Measurements from ENCODE around the gene SEC11A.

The SEC11A gene

DNA sequence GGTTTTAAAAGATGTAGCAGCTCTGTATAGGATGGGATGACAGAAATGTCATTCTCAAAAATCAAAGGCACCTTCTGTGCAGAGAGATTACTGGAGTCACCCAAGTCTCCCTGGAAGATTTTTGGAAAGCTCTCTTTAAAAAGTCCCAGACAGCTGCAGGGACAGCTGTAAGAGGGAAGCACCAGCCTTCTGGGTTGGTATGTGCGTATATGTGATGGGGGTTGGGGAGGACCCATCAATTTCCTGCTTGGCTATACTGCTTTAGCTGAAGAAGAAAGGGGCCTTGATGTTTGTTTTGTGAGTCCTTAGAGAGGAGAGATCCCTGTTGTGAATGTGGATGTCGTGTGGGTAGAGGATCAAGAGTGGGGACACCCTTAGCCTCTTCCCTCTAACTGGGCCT lies 5.4 kb upstream of the SEC11A start:
- no peak for DNase-seq (ENCODE audit: insufficient read length, low spot score)
- no peak for FAIRE-seq
- no peak for TF ChIP-seq POLR2AphosphoS5 (IDR thresholded peaks at IDR 0.05; ENCODE audit: low read depth, low read length)
- no peak for TF ChIP-seq PAX5 (IDR thresholded peaks at IDR 0.05; ENCODE audit: insufficient read depth, low read length, severe bottlenecking)
- no peak for TF ChIP-seq TAF1 (IDR thresholded peaks at IDR 0.05; ENCODE audit: low read depth, low read length)
- no peak for TF ChIP-seq POLR2A (IDR thresholded peaks at IDR 0.05; ENCODE audit: low read depth, low read length)
- TF ChIP-seq POU2F2 (IDR thresholded peaks at IDR 0.05; ENCODE audit: low read depth, low read length): no peak
- no peak for TF ChIP-seq SPI1 (IDR thresholded peaks at IDR 0.05; ENCODE audit: low read depth, low read length)

GRCh38 chr15:84715441-84716035 lies 401 bp downstream of the SEC11A start:
- no peak for TF ChIP-seq POLR2AphosphoS5 (IDR thresholded peaks at IDR 0.05; ENCODE audit: low read depth, low read length)
- no peak for TF ChIP-seq TAF1 (IDR thresholded peaks at IDR 0.05; ENCODE audit: low read depth, low read length)
- no peak for TF ChIP-seq POLR2A (IDR thresholded peaks at IDR 0.05; ENCODE audit: low read depth, low read length)
- TF ChIP-seq SPI1 (IDR thresholded peaks at IDR 0.05; ENCODE audit: low read depth, low read length): no peak
- no peak for TF ChIP-seq POU2F2 (IDR thresholded peaks at IDR 0.05; ENCODE audit: low read depth, low read length)
- TF ChIP-seq PAX5 (IDR thresholded peaks at IDR 0.05; ENCODE audit: insufficient read depth, low read length, severe bottlenecking): no peak
- DNase-seq (ENCODE audit: insufficient read length, low spot score): no peak
- no peak for FAIRE-seq

GRCh38 chr15:84714821-84715220 lies 1.1 kb downstream of the SEC11A start:
- DNase-seq (ENCODE audit: insufficient read length, low spot score) (no peak), FAIRE-seq (no peak)
- no peak for TF ChIP-seq POU2F2 (IDR thresholded peaks at IDR 0.05; ENCODE audit: low read depth, low read length)
- TF ChIP-seq POLR2A (IDR thresholded peaks at IDR 0.05; ENCODE audit: low read depth, low read length): no peak
- TF ChIP-seq POLR2AphosphoS5 (IDR thresholded peaks at IDR 0.05; ENCODE audit: low read depth, low read length): no peak
- TF ChIP-seq SPI1 (IDR thresholded peaks at IDR 0.05; ENCODE audit: low read depth, low read length): no peak

DNA sequence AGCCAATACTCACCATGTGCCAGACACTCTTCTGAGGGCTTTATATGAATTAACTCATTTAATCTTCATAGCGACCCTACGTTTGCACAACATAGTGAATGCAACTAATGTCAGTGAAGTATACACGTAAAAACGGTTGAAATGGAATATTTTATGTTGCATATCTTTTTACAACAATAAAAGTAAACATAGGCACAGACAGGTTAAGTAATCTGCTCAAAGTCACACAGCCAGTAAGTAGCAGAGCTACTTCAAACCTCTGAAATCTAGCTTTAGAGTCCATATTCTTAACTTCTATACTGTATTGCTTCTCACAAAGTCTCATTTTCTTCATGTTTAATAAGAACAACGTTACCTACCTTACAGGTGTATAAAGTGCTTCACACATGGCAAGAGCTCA lies 1.6 kb downstream of the SEC11A start:
- FAIRE-seq (no peak), DNase-seq (ENCODE audit: insufficient read length, low spot score) (no peak)
- no peak for TF ChIP-seq SPI1 (IDR thresholded peaks at IDR 0.05; ENCODE audit: low read depth, low read length)
- no peak for TF ChIP-seq PAX5 (IDR thresholded peaks at IDR 0.05; ENCODE audit: insufficient read depth, low read length, severe bottlenecking)
- no peak for TF ChIP-seq POLR2AphosphoS5 (IDR thresholded peaks at IDR 0.05; ENCODE audit: low read depth, low read length)
- TF ChIP-seq POU2F2 (IDR thresholded peaks at IDR 0.05; ENCODE audit: low read depth, low read length): no peak
- no peak for TF ChIP-seq POLR2A (IDR thresholded peaks at IDR 0.05; ENCODE audit: low read depth, low read length)
- no peak for TF ChIP-seq TAF1 (IDR thresholded peaks at IDR 0.05; ENCODE audit: low read depth, low read length)

- DNase-seq (ENCODE audit: insufficient read length, low spot score) (no peak), FAIRE-seq (no peak)
- TF ChIP-seq POLR2A (IDR thresholded peaks at IDR 0.05; ENCODE audit: low read depth, low read length) (no peak), POLR2AphosphoS5 (IDR thresholded peaks at IDR 0.05; ENCODE audit: low read depth, low read length) (no peak), SPI1 (IDR thresholded peaks at IDR 0.05; ENCODE audit: low read depth, low read length) (no peak), POU2F2 (IDR thresholded peaks at IDR 0.05; ENCODE audit: low read depth, low read length) (no peak), PAX5 (IDR thresholded peaks at IDR 0.05; ENCODE audit: insufficient read depth, low read length, severe bottlenecking) (no peak), TAF1 (IDR thresholded peaks at IDR 0.05; ENCODE audit: low read depth, low read length) (no peak)
Measured at GRCh38 chr15:84703808-84704207, 12.1 kb downstream of the SEC11A start.

DNA sequence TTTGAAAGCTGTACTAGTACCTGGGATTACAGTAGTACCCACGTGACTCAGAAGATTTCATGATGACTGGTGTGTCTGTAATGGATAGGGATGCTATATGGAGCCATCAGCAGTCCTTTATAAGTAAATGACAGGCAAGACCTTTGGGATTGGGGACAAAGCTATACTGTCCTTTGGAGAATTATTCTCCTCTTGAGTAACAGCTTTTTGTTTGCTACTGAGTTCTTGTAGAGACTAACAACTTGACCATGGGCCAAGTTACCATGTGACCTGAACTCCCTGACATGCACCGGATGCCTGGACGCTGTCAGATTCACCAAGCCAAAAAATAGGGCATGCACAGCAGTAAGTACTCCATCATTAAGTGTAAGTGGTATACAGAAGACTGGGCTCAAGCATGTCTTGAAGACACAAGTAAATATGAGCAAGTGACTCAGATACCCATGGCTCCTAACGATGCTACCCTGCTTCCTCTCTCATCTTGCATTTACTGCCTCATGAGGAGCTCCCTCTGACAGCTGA lies 12.9 kb downstream of the SEC11A start:
- no peak for TF ChIP-seq POLR2A (IDR thresholded peaks at IDR 0.05; ENCODE audit: low read depth, low read length)
- no peak for TF ChIP-seq PAX5 (IDR thresholded peaks at IDR 0.05; ENCODE audit: insufficient read depth, low read length, severe bottlenecking)
- TF ChIP-seq TAF1 (IDR thresholded peaks at IDR 0.05; ENCODE audit: low read depth, low read length): no peak
- TF ChIP-seq POLR2AphosphoS5 (IDR thresholded peaks at IDR 0.05; ENCODE audit: low read depth, low read length): no peak
- FAIRE-seq (no peak), DNase-seq (ENCODE audit: insufficient read length, low spot score) (no peak)

- TF ChIP-seq POLR2A (IDR thresholded peaks at IDR 0.05; ENCODE audit: low read depth, low read length): no peak
- TF ChIP-seq PAX5 (IDR thresholded peaks at IDR 0.05; ENCODE audit: insufficient read depth, low read length, severe bottlenecking): no peak
- no peak for TF ChIP-seq SPI1 (IDR thresholded peaks at IDR 0.05; ENCODE audit: low read depth, low read length)
- no peak for TF ChIP-seq POLR2AphosphoS5 (IDR thresholded peaks at IDR 0.05; ENCODE audit: low read depth, low read length)
- TF ChIP-seq POU2F2 (IDR thresholded peaks at IDR 0.05; ENCODE audit: low read depth, low read length): no peak
- no peak for TF ChIP-seq TAF1 (IDR thresholded peaks at IDR 0.05; ENCODE audit: low read depth, low read length)
- FAIRE-seq: no peak
- no peak for DNase-seq (ENCODE audit: insufficient read length, low spot score)
Measured at GRCh38 chr15:84699538-84700191, 16.3 kb downstream of the SEC11A start.

DNA sequence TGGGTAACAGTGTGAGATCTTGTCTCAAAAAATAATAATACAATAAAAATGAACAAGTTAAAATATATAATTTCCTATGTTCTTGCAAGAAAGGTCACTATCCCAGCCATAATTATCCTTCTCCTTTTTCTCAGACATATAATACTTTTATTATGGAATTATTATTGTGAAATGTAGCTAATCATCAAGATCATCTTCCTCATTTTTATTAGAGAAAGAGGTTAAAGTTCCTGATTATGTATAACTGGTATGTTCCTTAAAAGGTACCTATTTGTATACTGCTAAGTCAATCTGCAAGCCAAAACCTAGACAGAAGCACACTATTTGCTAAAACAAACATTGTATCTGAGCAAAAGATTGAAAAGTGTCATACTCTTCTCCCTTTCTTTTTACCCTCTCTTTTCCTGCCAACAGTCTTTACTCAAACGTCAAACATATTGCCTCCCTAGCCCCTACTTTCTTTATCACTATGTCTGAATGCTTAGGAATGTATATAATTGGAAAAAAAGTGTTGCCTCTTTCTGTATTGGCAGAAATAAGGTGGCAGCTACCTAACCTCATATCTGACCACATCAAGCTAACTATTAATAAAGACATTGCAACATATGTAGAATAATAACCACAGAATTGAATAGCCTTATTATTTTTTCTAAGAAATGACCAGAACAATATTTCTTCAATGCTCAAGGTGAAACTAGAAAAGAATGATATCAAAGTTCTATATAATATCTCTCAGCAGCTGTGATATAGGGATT lies 18.5 kb downstream of the SEC11A start:
- DNase-seq (ENCODE audit: insufficient read length, low spot score) (no peak), FAIRE-seq (peak; percentile 40)
- TF ChIP-seq PAX5 (IDR thresholded peaks at IDR 0.05; ENCODE audit: insufficient read depth, low read length, severe bottlenecking) (no peak), POLR2AphosphoS5 (IDR thresholded peaks at IDR 0.05; ENCODE audit: low read depth, low read length) (no peak), SPI1 (IDR thresholded peaks at IDR 0.05; ENCODE audit: low read depth, low read length) (no peak), POLR2A (IDR thresholded peaks at IDR 0.05; ENCODE audit: low read depth, low read length) (no peak), TAF1 (IDR thresholded peaks at IDR 0.05; ENCODE audit: low read depth, low read length) (no peak), POU2F2 (IDR thresholded peaks at IDR 0.05; ENCODE audit: low read depth, low read length) (no peak)

- no peak for TF ChIP-seq POLR2AphosphoS5 (IDR thresholded peaks at IDR 0.05; ENCODE audit: low read depth, low read length)
- no peak for TF ChIP-seq POLR2A (IDR thresholded peaks at IDR 0.05; ENCODE audit: low read depth, low read length)
- no peak for TF ChIP-seq PAX5 (IDR thresholded peaks at IDR 0.05; ENCODE audit: insufficient read depth, low read length, severe bottlenecking)
- TF ChIP-seq POU2F2 (IDR thresholded peaks at IDR 0.05; ENCODE audit: low read depth, low read length): no peak
- no peak for TF ChIP-seq SPI1 (IDR thresholded peaks at IDR 0.05; ENCODE audit: low read depth, low read length)
- TF ChIP-seq TAF1 (IDR thresholded peaks at IDR 0.05; ENCODE audit: low read depth, low read length): no peak
- DNase-seq (ENCODE audit: insufficient read length, low spot score) (no peak), FAIRE-seq (no peak)
Measured at GRCh38 chr15:84696757-84697156, 19.2 kb downstream of the SEC11A start.

Data from GM12891 (cell line).